AG09309 (cell line): ENCODE measurements around the gene LRRC32.

Source experiments
- DNase-seq: peaks from one replicate; pipeline ENCODE4 v3.0.0-alpha.2; 2010; ENCODE audit warnings: low read depth
- H3K4me3 ChIP-seq: 2 replicates; pipeline ENCODE4 v1.5.1; 2011; ENCODE audit warnings: mild to moderate bottlenecking, low read depth, low read length, moderate library complexity; ENCODE audit not compliant: control insufficient read depth
- TF ChIP-seq, protein P1 (sequence below): IDR thresholded peaks from 2 replicates; pipeline ENCODE4 v1.5.1; 2011; ENCODE audit warnings: mild to moderate bottlenecking, low read depth, low read length, inconsistent platforms; ENCODE audit not compliant: insufficient read depth, control insufficient read depth; ENCODE audit errors: missing control alignments

Gene LRRC32

DNA sequence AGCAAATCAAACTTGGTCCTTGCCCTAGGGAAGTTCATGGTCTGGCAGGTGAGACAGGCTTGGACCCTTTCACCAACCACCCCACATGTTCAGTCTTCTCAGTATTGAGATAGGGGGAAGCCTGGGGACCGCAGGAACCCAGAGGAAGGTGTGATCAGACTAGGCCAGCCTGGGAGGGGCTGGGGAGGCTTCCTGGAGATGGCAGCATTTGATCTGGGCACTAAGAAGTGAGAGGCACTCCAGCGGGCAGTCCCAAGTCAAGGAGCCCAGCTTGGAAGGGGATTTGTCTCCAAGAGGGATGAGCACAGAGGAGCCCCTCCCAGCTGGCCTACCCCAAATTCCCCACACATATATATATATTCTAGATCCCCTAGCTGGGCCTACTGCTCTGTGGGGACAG is 5.4 kb downstream of the LRRC32 start:
- TF ChIP-seq, protein P1, sequence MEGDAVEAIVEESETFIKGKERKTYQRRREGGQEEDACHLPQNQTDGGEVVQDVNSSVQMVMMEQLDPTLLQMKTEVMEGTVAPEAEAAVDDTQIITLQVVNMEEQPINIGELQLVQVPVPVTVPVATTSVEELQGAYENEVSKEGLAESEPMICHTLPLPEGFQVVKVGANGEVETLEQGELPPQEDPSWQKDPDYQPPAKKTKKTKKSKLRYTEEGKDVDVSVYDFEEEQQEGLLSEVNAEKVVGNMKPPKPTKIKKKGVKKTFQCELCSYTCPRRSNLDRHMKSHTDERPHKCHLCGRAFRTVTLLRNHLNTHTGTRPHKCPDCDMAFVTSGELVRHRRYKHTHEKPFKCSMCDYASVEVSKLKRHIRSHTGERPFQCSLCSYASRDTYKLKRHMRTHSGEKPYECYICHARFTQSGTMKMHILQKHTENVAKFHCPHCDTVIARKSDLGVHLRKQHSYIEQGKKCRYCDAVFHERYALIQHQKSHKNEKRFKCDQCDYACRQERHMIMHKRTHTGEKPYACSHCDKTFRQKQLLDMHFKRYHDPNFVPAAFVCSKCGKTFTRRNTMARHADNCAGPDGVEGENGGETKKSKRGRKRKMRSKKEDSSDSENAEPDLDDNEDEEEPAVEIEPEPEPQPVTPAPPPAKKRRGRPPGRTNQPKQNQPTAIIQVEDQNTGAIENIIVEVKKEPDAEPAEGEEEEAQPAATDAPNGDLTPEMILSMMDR, result no peak
- no peak for DNase-seq
- H3K4me3 ChIP-seq, result no peak overlapping the region

DNA sequence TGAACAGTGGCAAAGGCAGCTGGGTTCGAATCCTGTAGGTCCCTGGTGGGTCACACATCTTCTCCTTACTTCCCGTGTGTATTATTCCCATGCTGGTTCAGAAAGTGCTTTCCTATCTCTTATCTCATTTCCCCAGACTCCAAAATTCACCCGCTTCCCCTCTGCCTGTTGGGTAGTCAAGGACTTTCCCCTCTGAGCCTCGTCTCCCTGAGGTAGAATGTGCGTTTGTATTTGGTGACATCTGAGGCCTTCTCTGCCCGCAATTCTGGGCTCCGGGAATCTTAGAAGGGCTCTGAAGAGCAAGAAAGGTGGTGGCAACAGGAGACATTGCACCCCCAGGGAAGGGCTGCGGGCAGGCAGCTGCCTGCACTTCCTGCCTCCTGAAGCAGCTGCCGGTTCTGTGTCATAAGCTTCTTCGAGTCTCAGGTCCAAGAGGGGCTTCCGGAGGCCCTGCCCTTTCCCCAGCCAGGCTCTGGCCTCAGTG is 5.9 kb downstream of the LRRC32 start:
- H3K4me3 ChIP-seq, result no peak overlapping the region
- TF ChIP-seq, protein P1, result no peak
- DNase-seq, result no peak

DNA sequence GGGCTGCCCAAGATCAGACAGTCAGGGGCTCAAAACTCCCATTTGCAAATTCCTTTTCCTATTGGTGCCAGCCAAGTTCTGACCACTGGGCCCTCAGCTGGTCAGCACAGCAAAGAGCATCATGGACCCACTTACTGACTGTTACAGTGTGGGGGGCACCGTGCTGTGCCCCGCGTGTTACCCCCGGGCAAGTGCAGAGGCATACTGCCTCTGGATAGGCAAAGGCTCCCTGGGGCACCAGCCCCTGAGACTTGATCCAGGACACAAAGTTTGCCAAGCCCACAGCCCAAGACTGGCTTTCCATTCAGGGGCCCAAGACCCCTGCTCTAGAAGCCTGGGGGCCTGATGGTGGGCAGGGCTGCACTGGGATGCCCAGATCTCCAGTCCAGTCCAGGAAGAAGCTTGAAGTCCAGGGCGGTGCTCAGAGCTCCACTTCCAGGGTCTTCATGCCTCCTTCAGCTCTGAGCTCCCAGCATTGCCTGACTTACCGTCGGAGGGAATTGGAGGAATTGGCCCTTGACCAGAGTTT is 6.6 kb downstream of the LRRC32 start:
- TF ChIP-seq, protein P1, result no peak
- DNase-seq, result no peak
- no peak overlapping the region for H3K4me3 ChIP-seq

DNA sequence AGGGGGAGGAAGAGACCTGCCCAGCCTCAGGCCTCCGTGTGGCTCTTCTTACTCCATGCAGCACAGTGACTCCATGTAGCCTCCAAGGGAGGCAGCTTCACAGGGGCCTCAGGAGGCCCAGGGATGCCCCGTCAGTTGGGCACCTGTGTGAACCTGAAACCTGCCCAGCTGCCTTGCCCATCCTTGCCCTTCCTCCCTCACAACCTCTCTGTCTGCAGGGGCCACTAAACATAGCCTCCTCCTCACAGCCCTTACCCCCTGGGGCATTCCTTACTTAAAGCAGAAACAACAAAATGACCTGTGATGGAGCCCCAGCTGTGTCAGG is 7.1 kb downstream of the LRRC32 start:
- no peak for DNase-seq
- TF ChIP-seq, protein P1, result no peak
- no peak overlapping the region for H3K4me3 ChIP-seq

DNA sequence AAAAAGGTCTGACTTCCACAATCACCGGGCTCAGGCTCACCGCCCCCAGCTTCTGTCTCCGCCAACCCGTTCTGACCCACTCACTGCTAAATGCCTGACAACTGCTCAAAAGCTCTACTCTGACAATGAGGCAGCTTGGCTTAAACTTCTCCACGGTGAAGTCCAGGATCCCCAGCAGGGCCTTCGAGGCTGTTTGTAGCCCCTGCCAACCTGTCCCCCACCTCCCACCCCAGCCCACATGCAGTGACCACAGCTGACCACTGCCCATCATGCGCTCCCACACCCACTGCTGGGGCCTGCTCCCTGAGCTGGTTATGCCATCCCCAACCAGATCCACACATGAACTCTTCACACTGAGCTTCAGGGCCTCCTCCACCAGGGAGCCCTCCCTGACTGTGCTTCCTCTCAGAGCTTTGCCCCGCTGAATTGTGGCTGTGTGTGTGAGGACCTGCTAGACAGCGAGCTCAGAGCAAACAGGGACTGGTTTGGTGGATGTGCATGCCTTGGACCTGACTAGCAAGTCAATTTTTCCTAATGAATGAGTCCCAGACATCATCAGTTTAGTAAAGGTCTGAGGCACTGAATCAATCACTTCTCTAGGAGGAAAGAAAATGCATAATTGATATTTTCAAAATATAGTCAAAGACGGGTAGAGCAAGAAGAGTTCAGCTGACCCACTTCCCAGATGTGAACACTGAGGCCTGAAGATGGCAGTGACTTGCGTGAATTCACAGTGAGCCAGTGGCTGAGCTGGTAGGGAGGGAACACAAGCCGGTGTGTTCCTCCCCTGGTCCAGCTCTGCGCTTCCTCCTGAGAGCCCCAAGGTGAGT is 7.7 kb downstream of the LRRC32 start:
- TF ChIP-seq, protein P1, result no peak
- no peak overlapping the region for H3K4me3 ChIP-seq
- DNase-seq, result no peak

- TF ChIP-seq, protein P1, result no peak
- DNase-seq, result no peak
- H3K4me3 ChIP-seq, result no peak overlapping the region
Measured at GRCh38 chr11:76661834-76662434, 8.6 kb downstream of the LRRC32 start.
